K562 (cell line): Measurements from ENCODE around the gene ARHGAP24. TPM values are rescaled to one million over a fixed set of nuclear protein-coding genes. Genes with fewer than 3 reads are reported as not detected.

Experiments
- ATF1 ChIP-seq, 2 experiments: fragments of 450-650 bp in 1 of 2; IDR thresholded peaks; 2 replicates each; pipeline ENCODE4 v1.6.1; 2016; ENCODE audit warnings: missing compliant biosample characterization in 1 of 2, missing genetic modification characterization in 1 of 2
- ETS2 ChIP-seq: IDR thresholded peaks from 2 replicates; pipeline ENCODE4 v1.6.1; 2016; ENCODE audit warnings: borderline replicate concordance, missing genetic modification characterization, mild to moderate bottlenecking, moderate library complexity, missing compliant biosample characterization; ENCODE audit not compliant: poor library complexity, severe bottlenecking
- GTF2E2 ChIP-seq: fragments of 200-800 bp; sonication (Bioruptor generic); IDR thresholded peaks from 2 replicates; pipeline ENCODE4 v1.6.1; 2016; ENCODE audit warnings: missing genetic modification characterization, missing compliant biosample characterization
- PHB ChIP-seq: fragments of 250-450 bp; sonication (Bioruptor Pico); IDR thresholded peaks from 2 replicates; pipeline ENCODE4 v1.5.0; 2021
- REST ChIP-seq, 2 experiments: fragments of 450-650 bp; formaldehyde crosslinking in 1 of 2; IDR thresholded peaks; 2 replicates each; pipeline versions ENCODE4 v1.4.0 to v1.6.1; 2014 to 2020; ENCODE audit warnings: mild to moderate bottlenecking in 2 of 2, borderline replicate concordance in 1 of 2, low read depth in 1 of 2
- ZBTB40 ChIP-seq, 2 experiments: fragments of 450-650 bp in 1 of 2; sonication (generic) in 1 of 2; formaldehyde crosslinking in 1 of 2; IDR thresholded peaks; 2 replicates each; pipeline versions ENCODE4 v1.7.1 to v1.9.0; 2016 to 2022; ENCODE audit warnings: inconsistent platforms in 1 of 2, mild to moderate bottlenecking in 1 of 2, missing genetic modification reagents in 1 of 2
- ZBTB8A ChIP-seq: fragments of 450-650 bp; IDR thresholded peaks from 2 replicates; pipeline ENCODE4 v1.6.1; 2018; ENCODE audit warnings: mild to moderate bottlenecking, moderate library complexity; ENCODE audit not compliant: partially characterized antibody
- polyA plus RNA-seq, 8 experiments: library from polyadenylated mRNA; depleted of rRNA in 4 of 8; stranded (reverse) in 5 of 8; unstranded in 3 of 8; fragments of >200 nt; fragmentation: Nextera tagmentation in 2 of 8; fragmentation: Illumina TruSeq in 1 of 8; extraction: Ambion mirVana in 2 of 8; extraction: Trizol in 1 of 8; gene quantifications; 2 replicates each; pipeline versions ENCODE4 v1.2.1 to v1.2.3, GENCODE V29; 2011 to 2014; ENCODE audit warnings: inconsistent platforms in 1 of 8, missing spikeins in 1 of 8
- total RNA-seq, 7 experiments: library from RNA; depleted of rRNA in 6 of 7; stranded (reverse); fragments of >200 nt in 6 of 7; fragmentation: Illumina TruSeq in 2 of 7; extraction: Trizol in 2 of 7; gene quantifications; 2 replicates each; pipeline versions ENCODE4 v1.2.1 to v1.2.3, GENCODE V29; 2011 to 2021; ENCODE audit warnings: low replicate concordance in 1 of 7

ARHGAP24 gene
- total and polyA plus RNA-seq, 9 of the 15 experiments (the other 6 are each of a cell fraction or from before 2014, with no cell fraction given): 8.0 to 22.6 (median 14.0) TPM

GRCh38 chr4:85725721-85726170 lies 250.8 kb downstream of the ARHGAP24 start (continued):
- TF ChIP-seq ZBTB40 (IDR thresholded peaks at IDR 0.05) (no peak), ZBTB40 (CRISPR knock-in tag; IDR thresholded peaks at IDR 0.05) (no peak), GTF2E2 (tag) (no peak), ETS2 (tag) (no peak), PHB (CRISPR knock-in tag) (no peak), ATF1 (CRISPR knock-in tag; IDR thresholded peaks at IDR 0.05) (no peak), ATF1 (tag; IDR thresholded peaks at IDR 0.05) (no peak), REST (IDR thresholded peaks at IDR 0.05; ENCODE audit: borderline replicate concordance) (no peak), REST (CRISPR knock-in tag; IDR thresholded peaks at IDR 0.05; ENCODE audit: low read depth) (no peak), ZBTB8A (no peak)
